GM23338 (cell line): ENCODE measurements around the gene OR4E1.

Experiments
- CREB1 ChIP-seq: fragments of 250-450 bp; sonication (Bioruptor Pico); IDR thresholded peaks from 2 replicates; pipeline ENCODE4 v1.5.0; 2020; ENCODE audit warnings: low read depth, mild to moderate bottlenecking, moderate library complexity
- CTCF ChIP-seq, 2 experiments: fragments of 200-600 bp in 1 of 2; sonication (generic) in 1 of 2; conservative IDR thresholded peaks; 2 replicates each; pipeline versions ENCODE4 v1.5.1 to v1.6.1; 2016 to 2017; ENCODE audit warnings: antibody characterized with exemption in 2 of 2, low read depth in 2 of 2, mild to moderate bottlenecking in 2 of 2, moderate library complexity in 1 of 2
- EZH2 ChIP-seq: fragments of 200-600 bp; sonication (generic); IDR thresholded peaks from one replicate; pipeline ENCODE4 v1.8.0; 2017; ENCODE audit warnings: antibody characterized with exemption, mild to moderate bottlenecking, low read depth; ENCODE audit not compliant: unreplicated experiment
- EZH2phosphoT487 ChIP-seq: fragments of 200-600 bp; sonication (generic); IDR thresholded peaks from one replicate; pipeline ENCODE4 v1.8.1; 2018; ENCODE audit warnings: antibody characterized with exemption; ENCODE audit not compliant: unreplicated experiment
- NANOG ChIP-seq: IDR thresholded peaks from 2 replicates; pipeline ENCODE4 v1.6.1; 2016; ENCODE audit warnings: antibody characterized with exemption, borderline replicate concordance
- POLR2AphosphoS5 ChIP-seq: IDR thresholded peaks from 2 replicates; pipeline ENCODE4 v1.6.1; 2016; ENCODE audit warnings: antibody characterized with exemption, low read depth
- TF ChIP-seq, protein P1 (sequence below): IDR thresholded peaks from one replicate; pipeline ENCODE4 v1.6.1; 2018; ENCODE audit warnings: antibody characterized with exemption; ENCODE audit not compliant: unreplicated experiment
- TF ChIP-seq, protein P2 (sequence below): IDR thresholded peaks from 2 replicates; pipeline ENCODE4 v1.6.1; 2016; ENCODE audit warnings: antibody characterized with exemption

DNA sequence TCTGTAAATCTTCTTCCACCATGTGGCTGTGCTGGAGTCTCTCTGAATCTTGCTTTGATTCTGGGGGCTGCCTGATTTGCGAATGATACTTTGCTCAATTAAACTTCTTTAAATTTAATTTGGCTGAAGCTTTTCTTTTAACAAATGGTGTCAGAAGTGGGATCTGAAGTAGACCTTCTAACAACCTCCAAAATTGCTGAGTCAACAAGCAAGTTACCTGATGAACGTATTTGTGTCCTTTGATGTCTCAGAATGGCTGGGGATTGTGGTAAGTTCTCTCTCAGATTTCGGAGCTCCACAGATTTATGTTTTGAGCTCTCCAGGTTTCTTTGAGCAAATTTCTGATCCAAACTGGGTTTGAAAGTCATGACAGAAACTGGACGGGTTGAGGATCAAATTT lies 1.9 kb upstream of the OR4E1 start:
- TF ChIP-seq EZH2 (no peak), CTCF (conservative IDR thresholded peaks at IDR 0.05; ENCODE audit: low read depth in 2 of 2) (no peak), EZH2phosphoT487 (no peak), CREB1 (CRISPR knock-in tag) (no peak), POLR2AphosphoS5 (no peak), NANOG (no peak)
- TF ChIP-seq, protein P1, sequence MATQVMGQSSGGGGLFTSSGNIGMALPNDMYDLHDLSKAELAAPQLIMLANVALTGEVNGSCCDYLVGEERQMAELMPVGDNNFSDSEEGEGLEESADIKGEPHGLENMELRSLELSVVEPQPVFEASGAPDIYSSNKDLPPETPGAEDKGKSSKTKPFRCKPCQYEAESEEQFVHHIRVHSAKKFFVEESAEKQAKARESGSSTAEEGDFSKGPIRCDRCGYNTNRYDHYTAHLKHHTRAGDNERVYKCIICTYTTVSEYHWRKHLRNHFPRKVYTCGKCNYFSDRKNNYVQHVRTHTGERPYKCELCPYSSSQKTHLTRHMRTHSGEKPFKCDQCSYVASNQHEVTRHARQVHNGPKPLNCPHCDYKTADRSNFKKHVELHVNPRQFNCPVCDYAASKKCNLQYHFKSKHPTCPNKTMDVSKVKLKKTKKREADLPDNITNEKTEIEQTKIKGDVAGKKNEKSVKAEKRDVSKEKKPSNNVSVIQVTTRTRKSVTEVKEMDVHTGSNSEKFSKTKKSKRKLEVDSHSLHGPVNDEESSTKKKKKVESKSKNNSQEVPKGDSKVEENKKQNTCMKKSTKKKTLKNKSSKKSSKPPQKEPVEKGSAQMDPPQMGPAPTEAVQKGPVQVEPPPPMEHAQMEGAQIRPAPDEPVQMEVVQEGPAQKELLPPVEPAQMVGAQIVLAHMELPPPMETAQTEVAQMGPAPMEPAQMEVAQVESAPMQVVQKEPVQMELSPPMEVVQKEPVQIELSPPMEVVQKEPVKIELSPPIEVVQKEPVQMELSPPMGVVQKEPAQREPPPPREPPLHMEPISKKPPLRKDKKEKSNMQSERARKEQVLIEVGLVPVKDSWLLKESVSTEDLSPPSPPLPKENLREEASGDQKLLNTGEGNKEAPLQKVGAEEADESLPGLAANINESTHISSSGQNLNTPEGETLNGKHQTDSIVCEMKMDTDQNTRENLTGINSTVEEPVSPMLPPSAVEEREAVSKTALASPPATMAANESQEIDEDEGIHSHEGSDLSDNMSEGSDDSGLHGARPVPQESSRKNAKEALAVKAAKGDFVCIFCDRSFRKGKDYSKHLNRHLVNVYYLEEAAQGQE: no peak
- TF ChIP-seq, protein P2, sequence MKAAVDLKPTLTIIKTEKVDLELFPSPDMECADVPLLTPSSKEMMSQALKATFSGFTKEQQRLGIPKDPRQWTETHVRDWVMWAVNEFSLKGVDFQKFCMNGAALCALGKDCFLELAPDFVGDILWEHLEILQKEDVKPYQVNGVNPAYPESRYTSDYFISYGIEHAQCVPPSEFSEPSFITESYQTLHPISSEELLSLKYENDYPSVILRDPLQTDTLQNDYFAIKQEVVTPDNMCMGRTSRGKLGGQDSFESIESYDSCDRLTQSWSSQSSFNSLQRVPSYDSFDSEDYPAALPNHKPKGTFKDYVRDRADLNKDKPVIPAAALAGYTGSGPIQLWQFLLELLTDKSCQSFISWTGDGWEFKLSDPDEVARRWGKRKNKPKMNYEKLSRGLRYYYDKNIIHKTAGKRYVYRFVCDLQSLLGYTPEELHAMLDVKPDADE: no peak
